H1 (cell line): ENCODE data around the gene PTPRO. TPM values are rescaled to one million over a fixed set of nuclear protein-coding genes. Genes with fewer than 3 reads are reported as not detected.

Experiments used
- CTCF ChIA-PET: fragments of 300-600 bp; sonication (Branson Sonifier 250); formaldehyde crosslinking; loops from one replicate; lab custom pipeline; 2021; ENCODE audit not compliant: partially characterized antibody; lab: Charles Lee
- POLR2A ChIA-PET: fragments of 300-600 bp; sonication (Branson Sonifier 250); formaldehyde crosslinking; loops from one replicate; lab custom pipeline; 2021; ENCODE audit warnings: inconsistent platforms; ENCODE audit not compliant: partially characterized antibody; lab: Charles Lee
- DNase-seq, 2 experiments: peaks; one replicate each; pipeline versions ENCODE4 v3.0.0 to v3.0.0-alpha.2; 2010 to 2022; ENCODE audit warnings: low spot score in 2 of 2, low read depth in 1 of 2, mixed read lengths in 1 of 2
- FAIRE-seq: peaks from 2 replicates; lab custom pipeline; 2011; peaks lifted over from hg19 to GRCh38; lab: Jason Lieb, UNC
- H2AFZ ChIP-seq: 2 replicates; pipeline ENCODE4 v1.8.1; 2012; ENCODE audit warnings: low read length, inconsistent platforms
- H2AK5ac ChIP-seq: 2 replicates; pipeline ENCODE4 v1.6.1; 2013; ENCODE audit warnings: low read depth, low read length
- H2BK120ac ChIP-seq: replicated peaks from 2 replicates; pipeline ENCODE3; 2013; ENCODE audit warnings: low read depth, low read length, inconsistent platforms
- H2BK12ac ChIP-seq: 2 replicates; pipeline ENCODE4 v1.6.1; 2013; ENCODE audit warnings: low read depth, low read length
- H2BK15ac ChIP-seq: 2 replicates; pipeline ENCODE4 v1.6.1; 2013; ENCODE audit warnings: low read length
- H2BK20ac ChIP-seq: 2 replicates; pipeline ENCODE4 v1.6.1; 2013; ENCODE audit warnings: low read length
- H2BK5ac ChIP-seq: 2 replicates; pipeline ENCODE4 v1.6.1; 2013; ENCODE audit warnings: low read depth, low read length
- H3K14ac ChIP-seq: 2 replicates; pipeline ENCODE4 v1.6.1; 2013; ENCODE audit warnings: inconsistent platforms; ENCODE audit not compliant: insufficient read length
- H3K18ac ChIP-seq: 2 replicates; pipeline ENCODE4 v1.6.1; 2013; ENCODE audit warnings: low read length; ENCODE audit errors: extremely low read depth
- H3K23ac ChIP-seq: 2 replicates; pipeline ENCODE4 v1.6.1; 2013; ENCODE audit warnings: inconsistent platforms; ENCODE audit not compliant: insufficient read length
- H3K23me2 ChIP-seq: 2 replicates; pipeline ENCODE4 v1.6.1; 2013; ENCODE audit warnings: low read depth, low read length
- H3K27ac ChIP-seq: 2 replicates; pipeline ENCODE4 v1.6.1; 2011; ENCODE audit warnings: low read depth, low read length, inconsistent platforms
- H3K27me3 ChIP-seq, 4 experiments: replicated peaks in 1 of 4; 1 replicate in 1 of 4; 2 replicates in 3 of 4; pipeline versions ENCODE4 v1.6.1 to v1.8.1; 2011 to 2013; ENCODE audit warnings: low read length in 3 of 4, mild to moderate bottlenecking in 3 of 4, inconsistent platforms in 2 of 4, mixed read lengths in 2 of 4, moderate library complexity in 1 of 4; ENCODE audit not compliant: control insufficient read depth in 3 of 4, insufficient read depth in 3 of 4; ENCODE audit errors: extremely low read depth in 1 of 4
- H3K36me3 ChIP-seq, 4 experiments: 2 replicates each; pipeline versions ENCODE4 v1.6.1 to v1.8.1; 2011 to 2013; ENCODE audit warnings: mild to moderate bottlenecking in 4 of 4, low read length in 3 of 4, moderate library complexity in 2 of 4, control low read depth in 1 of 4, inconsistent platforms in 1 of 4; ENCODE audit not compliant: insufficient read depth in 4 of 4, control insufficient read depth in 2 of 4
- H3K4ac ChIP-seq: replicated peaks from 2 replicates; pipeline ENCODE3; 2013; ENCODE audit warnings: low read length, low read depth, mixed read lengths, inconsistent platforms; ENCODE audit not compliant: insufficient read length
- H3K4me1 ChIP-seq, 4 experiments: replicated peaks in 1 of 4; 1 replicate in 1 of 4; 2 replicates in 3 of 4; pipeline versions ENCODE4 v1.6.1 to v1.8.1; 2011 to 2013; ENCODE audit warnings: low read length in 3 of 4, inconsistent platforms in 2 of 4, mixed read lengths in 1 of 4; ENCODE audit not compliant: insufficient read depth in 4 of 4, control insufficient read depth in 3 of 4
- H3K4me2 ChIP-seq, 2 experiments: 2 replicates each; pipeline versions ENCODE4 v1.6.1 to v1.8.1; 2011 to 2013; ENCODE audit warnings: low read depth in 2 of 2, low read length in 2 of 2, control low read depth in 1 of 2, inconsistent platforms in 1 of 2, mild to moderate bottlenecking in 1 of 2; ENCODE audit not compliant: insufficient read depth in 1 of 2
- H3K4me3 ChIP-seq, 4 experiments: fragments of 200-600, 300-600 bp in 1 of 4; sonication (generic), shearing (Covaris generic), sonication (Bioruptor Twin) in 1 of 4; 2 replicates each; pipeline versions ENCODE4 v1.5.1 to v1.8.1; 2011 to 2016; ENCODE audit warnings: low read length in 4 of 4, low read depth in 3 of 4, control low read depth in 2 of 4, inconsistent platforms in 2 of 4, mild to moderate bottlenecking in 2 of 4, mixed read lengths in 1 of 4, moderate library complexity in 1 of 4; ENCODE audit not compliant: insufficient read depth in 2 of 4; ENCODE audit errors: extremely low read depth in 1 of 4
- H3K56ac ChIP-seq: replicated peaks from 2 replicates; pipeline ENCODE3; 2013; ENCODE audit warnings: low read depth, mild to moderate bottlenecking, mixed read lengths, low read length, inconsistent platforms; ENCODE audit not compliant: insufficient read length
- H3K79me1 ChIP-seq: 2 replicates; pipeline ENCODE4 v1.6.1; 2013; ENCODE audit warnings: low read depth, low read length, control low read depth
- H3K79me2 ChIP-seq, 2 experiments: 2 replicates each; pipeline versions ENCODE4 v1.6.1 to v1.8.1; 2012 to 2013; ENCODE audit warnings: low read length in 2 of 2, mild to moderate bottlenecking in 2 of 2, inconsistent platforms in 1 of 2; ENCODE audit not compliant: insufficient read depth in 2 of 2, control insufficient read depth in 1 of 2
- H3K9ac ChIP-seq, 4 experiments: replicated peaks in 1 of 4; 1 replicate in 1 of 4; 2 replicates in 3 of 4; pipeline versions ENCODE4 v1.6.1 to v1.8.1; 2011 to 2013; ENCODE audit warnings: low read depth in 3 of 4, low read length in 3 of 4, control low read depth in 2 of 4, mild to moderate bottlenecking in 2 of 4, moderate library complexity in 2 of 4, inconsistent platforms in 1 of 4; ENCODE audit errors: extremely low read depth in 1 of 4
- H3K9me3 ChIP-seq, 2 experiments: 2 replicates each; pipeline versions ENCODE4 v1.6.1 to v1.8.1; 2012 to 2013; ENCODE audit warnings: mild to moderate bottlenecking in 2 of 2, moderate library complexity in 2 of 2, control low read depth in 1 of 2, inconsistent platforms in 1 of 2, low read depth in 1 of 2, low read length in 1 of 2, mixed read lengths in 1 of 2; ENCODE audit not compliant: insufficient read depth in 2 of 2
- H4K20me1 ChIP-seq, 2 experiments: replicated peaks in 1 of 2; 2 replicates each; pipeline versions ENCODE3 to v1.8.1; 2011 to 2013; ENCODE audit warnings: inconsistent platforms in 2 of 2, low read length in 2 of 2, mild to moderate bottlenecking in 1 of 2; ENCODE audit not compliant: insufficient read depth in 2 of 2, control insufficient read depth in 1 of 2
- H4K5ac ChIP-seq: 2 replicates; pipeline ENCODE4 v1.6.1; 2013; ENCODE audit warnings: low read length, low read depth, mixed read lengths, inconsistent platforms; ENCODE audit not compliant: insufficient read length
- H4K8ac ChIP-seq: 2 replicates; pipeline ENCODE4 v1.8.0; 2013; ENCODE audit warnings: mild to moderate bottlenecking, moderate library complexity, low read length, inconsistent platforms; ENCODE audit not compliant: insufficient read depth; ENCODE audit errors: extremely low read depth
- H4K91ac ChIP-seq: replicated peaks from 2 replicates; pipeline ENCODE3; 2013; ENCODE audit warnings: low read length, mixed read lengths, inconsistent platforms; ENCODE audit not compliant: insufficient read length
- CHD2 ChIP-seq: IDR thresholded peaks from 2 replicates; pipeline ENCODE4 v1.6.1; 2012; ENCODE audit warnings: low read length, improper control_type of control experiment
- EZH2 ChIP-seq: fragments of 200-600 bp; sonication (generic); IDR thresholded peaks from 2 replicates; pipeline ENCODE4 v1.7.1; 2012; ENCODE audit warnings: low read depth, mild to moderate bottlenecking, moderate library complexity, low read length, inconsistent platforms; ENCODE audit not compliant: severe bottlenecking
- JUND ChIP-seq: IDR thresholded peaks from 2 replicates; pipeline ENCODE4 v1.6.1; 2011; ENCODE audit warnings: mild to moderate bottlenecking, improper control_type of control experiment, low read length
- NRF1 ChIP-seq: IDR thresholded peaks from 2 replicates; pipeline ENCODE4 v1.6.1; 2011; ENCODE audit warnings: mild to moderate bottlenecking, low read depth, low read length, improper control_type of control experiment
- POU5F1 ChIP-seq: IDR thresholded peaks from 2 replicates; pipeline ENCODE4 v1.6.1; 2011; ENCODE audit warnings: low read depth, mild to moderate bottlenecking, low read length, moderate library complexity
- SAP30 ChIP-seq: fragments of 300-600 bp; sonication (generic); IDR thresholded peaks from 2 replicates; pipeline ENCODE4 v1.7.1; 2012; ENCODE audit warnings: low read length, moderate library complexity, mild to moderate bottlenecking, inconsistent platforms; ENCODE audit not compliant: insufficient read depth, insufficient replicate concordance
- TBP ChIP-seq: IDR thresholded peaks from 2 replicates; pipeline ENCODE4 v1.6.1; 2011; ENCODE audit warnings: low read depth, low read length, improper control_type of control experiment
- ZNF274 ChIP-seq: IDR thresholded peaks from 2 replicates; pipeline ENCODE4 v1.7.0; 2012; ENCODE audit warnings: low read length, borderline replicate concordance; ENCODE audit errors: extremely low read depth
- WGBS, 2 experiments: shearing (Covaris generic) in 1 of 2; methylation state at CpG; one replicate each; pipeline versions ENCODE4 v1.1.6 to v1.1.7; 2013 to 2015; ENCODE audit warnings: low lambda C conversion rate in 2 of 2, mixed read lengths in 2 of 2, inconsistent platforms in 1 of 2, low coverage in 1 of 2, missing lambda C conversion rate in 1 of 2; ENCODE audit not compliant: insufficient replicate concordance in 2 of 2, insufficient coverage in 1 of 2, insufficient read length in 1 of 2; ENCODE audit errors: extremely low coverage in 1 of 2, missing lambda C conversion rate in 1 of 2; 5-methylcytosine and 5-hydroxymethylcytosine counted together
- polyA plus RNA-seq, 7 experiments: library from polyadenylated mRNA; depleted of rRNA in 3 of 7; stranded (reverse) in 5 of 7; unstranded in 2 of 7; fragments of >200 nt in 5 of 7; fragments of 200-250 nt in 2 of 7; gene quantifications; 1 replicate in 5 of 7; 2 replicates in 1 of 7; 4 replicates in 1 of 7; pipeline versions ENCODE4 v1.2.1 to v1.2.3, GENCODE V29; 2011 to 2013; ENCODE audit warnings: missing spikeins in 2 of 7, mixed read lengths in 2 of 7
- total RNA-seq: library from RNA; stranded (reverse); fragmentation: NEBNext Ultra II Directional; extraction: Animal tissue kit (Norgen Biotek cat#: 25700); gene quantifications from 2 replicates; pipeline ENCODE4 v1.2.1, GENCODE V29; 2021

The PTPRO gene
- total and polyA plus RNA-seq, 2 of the 8 experiments (the other 6 are each of a cell fraction or from before 2014, with no cell fraction given) = 0.73 to 1.7 TPM

DNA sequence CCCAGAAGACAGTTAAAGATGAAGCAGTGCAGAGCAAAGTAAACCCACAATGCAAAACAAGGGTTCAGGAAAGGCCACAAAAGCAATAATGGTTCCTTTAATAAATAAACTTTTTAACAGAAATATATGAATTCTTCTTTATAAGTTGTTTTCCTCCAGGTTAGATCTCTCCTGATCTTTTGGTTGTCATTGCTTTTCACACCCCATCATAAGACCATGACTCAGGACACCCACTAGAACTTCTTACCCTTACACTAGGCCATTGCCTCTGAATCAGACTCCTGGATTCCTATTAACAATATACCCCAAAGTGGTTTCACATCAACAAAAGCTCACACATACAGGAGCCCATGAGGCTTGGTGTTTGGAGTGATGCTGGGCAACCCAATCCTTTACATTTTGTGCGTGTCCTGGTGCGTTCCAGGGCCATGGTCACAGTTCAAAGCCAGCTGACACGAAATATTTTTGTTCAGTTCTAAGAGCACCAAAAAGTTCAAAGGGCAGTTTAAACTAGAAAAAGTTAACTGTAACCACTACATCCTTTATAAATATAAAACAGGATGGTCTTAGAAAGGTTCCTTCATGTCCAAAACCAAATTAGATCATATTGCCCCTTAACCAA is 279.9 kb downstream of the PTPRO start:
- Histone ChIP-seq H3K36me3 (no peaks in the 10 kb centered on the region), H2BK20ac (no peak overlapping the region), H3K9me3 (no peaks in the 10 kb centered on the region), H3K14ac (no peak overlapping the region), H4K20me1 (no peaks in the 10 kb centered on the region), H2BK15ac (no peak overlapping the region), H3K79me2 (no peaks in the 10 kb centered on the region), H3K4me3 (no peak overlapping the region), H2AK5ac (no peak overlapping the region), H2BK5ac (no peak overlapping the region), H3K9ac (no peak overlapping the region), H3K23ac (no peak overlapping the region), H3K23me2 (no peaks in the 10 kb centered on the region), H3K27me3 (no peaks in the 10 kb centered on the region), H3K56ac (no peak overlapping the region), H4K91ac (no peak overlapping the region), H2BK12ac (no peak overlapping the region), H4K8ac (no peak overlapping the region), H3K4me2 (no peak overlapping the region), H3K27ac (no peak overlapping the region), H3K18ac (no peak overlapping the region), H4K5ac (no peak overlapping the region), H3K4me1 (no peaks in the 10 kb centered on the region), H2AFZ (no peak overlapping the region), H2BK120ac (no peak overlapping the region), H3K79me1 (no peaks in the 10 kb centered on the region), H3K4ac (no peak overlapping the region)
- TF ChIP-seq ZNF274 = no peak
- TF ChIP-seq SAP30 = no peak
- no peak for TF ChIP-seq TBP
- no peak for TF ChIP-seq NRF1
- no peak for TF ChIP-seq EZH2
- no peak for TF ChIP-seq JUND
- no peak for TF ChIP-seq POU5F1
- TF ChIP-seq CHD2 = no peak
- 87% methylated on average over 3 of the region's 3 CpGs; no CpG with 5 or more reads in 1 of the 2 experiments for WGBS, 2 experiments
- ChIA-PET POLR2A (interaction anchor here (0.9 kb wide), 1 partner anchor 14 kb away, joined by 3 read pairs; no protein-coding TSS in a partner anchor), CTCF (interaction anchor here (1.0 to 1.3 kb wide), 2 partner anchors 15 to 18 kb away, joined by 4 to 6 read pairs; no protein-coding TSS in a partner anchor)
- FAIRE-seq (no peak), DNase-seq (no peak)
